CD14-positive monocyte (primary cell): ENCODE results near the gene TLX3. TPM values are rescaled to one million over a fixed set of nuclear protein-coding genes. Genes with fewer than 3 reads are reported as not detected.

Experiments
- DNase-seq, 3 donors: peaks; one replicate each; pipeline ENCODE4 v3.0.0-alpha.2; 2011 to 2022
- H2AFZ ChIP-seq: 2 replicates; pipeline ENCODE4 v1.6.0; 2012; ENCODE audit warnings: mild to moderate bottlenecking, low read depth, low read length, inconsistent platforms; ENCODE audit not compliant: insufficient read depth, poor library complexity, severe bottlenecking
- H3K27ac ChIP-seq, 2 donors: 1 replicate in 1 of 2; 2 replicates in 1 of 2; pipeline ENCODE4 v1.5.1; 2012 to 2013; ENCODE audit warnings: low read length in 2 of 2, control low read depth in 1 of 2, inconsistent platforms in 1 of 2, low read depth in 1 of 2, mild to moderate bottlenecking in 1 of 2
- H3K27me3 ChIP-seq, 2 donors: one replicate each; pipeline versions ENCODE4 v1.6.0 to v1.6.1; 2011 to 2013; ENCODE audit warnings: low read length in 2 of 2; ENCODE audit not compliant: control insufficient read depth in 2 of 2, insufficient read depth in 2 of 2
- H3K36me3 ChIP-seq, 2 donors: replicated peaks in 1 of 2; 1 replicate in 1 of 2; 2 replicates in 1 of 2; pipeline versions ENCODE4 v1.5.1 to v1.6.1; 2012 to 2013; ENCODE audit warnings: low read length in 2 of 2, control low read depth in 1 of 2, inconsistent platforms in 1 of 2, mild to moderate bottlenecking in 1 of 2; ENCODE audit not compliant: insufficient read depth in 2 of 2, control insufficient read depth in 1 of 2
- H3K4me1 ChIP-seq, 2 donors: 1 replicate in 1 of 2; 2 replicates in 1 of 2; pipeline versions ENCODE4 v1.5.1 to v1.6.1; 2012 to 2013; ENCODE audit warnings: low read length in 2 of 2, control low read depth in 1 of 2, inconsistent platforms in 1 of 2, mild to moderate bottlenecking in 1 of 2, moderate library complexity in 1 of 2; ENCODE audit not compliant: insufficient read depth in 2 of 2, control insufficient read depth in 1 of 2
- H3K4me2 ChIP-seq: replicated peaks from 2 replicates; pipeline ENCODE3; 2012; ENCODE audit warnings: low read length, moderate library complexity, mild to moderate bottlenecking; ENCODE audit not compliant: poor library complexity, severe bottlenecking; ENCODE audit errors: extremely low read depth
- H3K4me3 ChIP-seq, 3 experiments: fragments of 200-600 bp in 1 of 3; sonication (generic) in 1 of 3; replicated peaks in 1 of 3; 1 replicate in 2 of 3; 2 replicates in 1 of 3; pipeline ENCODE4 v1.5.1; 2011 to 2013; ENCODE audit warnings: low read length in 3 of 3, mild to moderate bottlenecking in 3 of 3, control low read depth in 2 of 3, low read depth in 2 of 3, inconsistent platforms in 1 of 3, moderate library complexity in 1 of 3
- H3K79me2 ChIP-seq: 2 replicates; pipeline ENCODE4 v1.6.0; 2012; ENCODE audit warnings: mild to moderate bottlenecking, control low read depth, inconsistent platforms, low read length, moderate library complexity; ENCODE audit not compliant: insufficient read depth
- H3K9ac ChIP-seq: 2 replicates; pipeline ENCODE4 v1.6.0; 2017; ENCODE audit warnings: low read length, mild to moderate bottlenecking; ENCODE audit not compliant: insufficient read depth, poor library complexity, severe bottlenecking
- H3K9me3 ChIP-seq, 2 donors: replicated peaks in 1 of 2; 1 replicate in 1 of 2; 2 replicates in 1 of 2; pipeline versions ENCODE4 v1.5.1 to v1.6.1; 2012 to 2013; ENCODE audit warnings: low read length in 2 of 2, control low read depth in 1 of 2; ENCODE audit not compliant: control insufficient read depth in 1 of 2, insufficient read depth in 1 of 2
- H4K20me1 ChIP-seq: 2 replicates; pipeline ENCODE4 v1.6.0; 2012; ENCODE audit warnings: mild to moderate bottlenecking, low read length, control low read depth, moderate library complexity; ENCODE audit not compliant: insufficient read depth
- H3K27ac Mint-ChIP-seq, 7 donors: one replicate each; pipeline ENCODE4 v1.8.0; 2020; ENCODE audit warnings: mild to moderate bottlenecking in 7 of 7, mixed read lengths in 7 of 7, moderate library complexity in 6 of 7, inconsistent platforms in 2 of 7
- H3K27me3 Mint-ChIP-seq, 3 donors: one replicate each; pipeline ENCODE4 v1.8.0; 2021 to 2022; ENCODE audit warnings: low read depth in 3 of 3, mild to moderate bottlenecking in 3 of 3, mixed read lengths in 3 of 3, moderate library complexity in 3 of 3, inconsistent platforms in 1 of 3
- H3K36me3 Mint-ChIP-seq, 2 donors: one replicate each; pipeline ENCODE4 v1.8.0; 2020; ENCODE audit warnings: mixed read lengths in 2 of 2, inconsistent platforms in 1 of 2, mild to moderate bottlenecking in 1 of 2
- H3K4me1 Mint-ChIP-seq: one replicate; pipeline ENCODE4 v1.8.0; 2020; ENCODE audit warnings: mild to moderate bottlenecking, mixed read lengths
- H3K4me3 Mint-ChIP-seq, 2 donors: one replicate each; pipeline ENCODE4 v1.8.0; 2020; ENCODE audit warnings: mild to moderate bottlenecking in 2 of 2, mixed read lengths in 2 of 2, moderate library complexity in 1 of 2
- H3K9me3 Mint-ChIP-seq, 7 donors: one replicate each; pipeline ENCODE4 v1.8.0; 2020 to 2022; ENCODE audit warnings: mixed read lengths in 7 of 7, mild to moderate bottlenecking in 6 of 7, moderate library complexity in 6 of 7, inconsistent platforms in 2 of 7
- WGBS: methylation state at CpG from one replicate; pipeline ENCODE4 v1.1.5; 2013; ENCODE audit warnings: missing lambda C conversion rate; ENCODE audit not compliant: insufficient coverage; 5-methylcytosine and 5-hydroxymethylcytosine counted together
- intact Hi-C, 2 donors: fragments of 100-400 bp; cut with micrococcal nuclease; formaldehyde crosslinking; loops; one replicate each; pipeline versions ENCODE4 v1.15.0 to v1.15.1; 2023
- polyA plus RNA-seq, 3 donors: library from polyadenylated mRNA; depleted of rRNA in 1 of 3; unstranded in 2 of 3; stranded (reverse) in 1 of 3; fragments of 300-500 nt in 2 of 3; fragments of >200 nt in 1 of 3; fragmentation: Illumina TruSeq in 2 of 3; gene quantifications; 1 replicate in 2 of 3; 2 replicates in 1 of 3; pipeline ENCODE4 v1.2.3, GENCODE V29; 2012 to 2021
- TF ChIP-seq, protein P1 (sequence below): fragments of 200-600 bp; IDR thresholded peaks from one replicate; pipeline ENCODE4 v1.8.0; 2022; ENCODE audit warnings: antibody characterized with exemption, mild to moderate bottlenecking

The TLX3 gene
- polyA plus RNA-seq, 3 donors = not detected

- Histone ChIP-seq H3K9ac (no peak overlapping the region), H3K27ac (no peak overlapping the region), H3K4me3 (no peak overlapping the region), H3K4me1 (no peaks in the 10 kb centered on the region), H2AFZ (no peak overlapping the region), H4K20me1 (no peaks in the 10 kb centered on the region), H3K4me2 (no peak overlapping the region), H3K79me2 (no peaks in the 10 kb centered on the region), H3K36me3 (no peaks in the 10 kb centered on the region), H3K9me3 (no peaks in the 10 kb centered on the region), H3K27me3 (no peaks in the 10 kb centered on the region)
- H3K27me3 Mint-ChIP-seq = peaks cover 0 to 3% (median 0%) of the 10 kb centered on the region in 3 donors
- intact Hi-C loops = no loop called here
- H3K4me3 Mint-ChIP-seq = no peak overlapping the region
- 94% methylated on average over 2 of the region's 4 CpGs for WGBS
- no peaks in the 10 kb centered on the region for H3K36me3 Mint-ChIP-seq
- DNase-seq = no peak
- H3K9me3 Mint-ChIP-seq = no peaks in the 10 kb centered on the region
- H3K4me1 Mint-ChIP-seq = no peaks in the 10 kb centered on the region
- H3K27ac Mint-ChIP-seq = no peak overlapping the region
- TF ChIP-seq, protein P1, sequence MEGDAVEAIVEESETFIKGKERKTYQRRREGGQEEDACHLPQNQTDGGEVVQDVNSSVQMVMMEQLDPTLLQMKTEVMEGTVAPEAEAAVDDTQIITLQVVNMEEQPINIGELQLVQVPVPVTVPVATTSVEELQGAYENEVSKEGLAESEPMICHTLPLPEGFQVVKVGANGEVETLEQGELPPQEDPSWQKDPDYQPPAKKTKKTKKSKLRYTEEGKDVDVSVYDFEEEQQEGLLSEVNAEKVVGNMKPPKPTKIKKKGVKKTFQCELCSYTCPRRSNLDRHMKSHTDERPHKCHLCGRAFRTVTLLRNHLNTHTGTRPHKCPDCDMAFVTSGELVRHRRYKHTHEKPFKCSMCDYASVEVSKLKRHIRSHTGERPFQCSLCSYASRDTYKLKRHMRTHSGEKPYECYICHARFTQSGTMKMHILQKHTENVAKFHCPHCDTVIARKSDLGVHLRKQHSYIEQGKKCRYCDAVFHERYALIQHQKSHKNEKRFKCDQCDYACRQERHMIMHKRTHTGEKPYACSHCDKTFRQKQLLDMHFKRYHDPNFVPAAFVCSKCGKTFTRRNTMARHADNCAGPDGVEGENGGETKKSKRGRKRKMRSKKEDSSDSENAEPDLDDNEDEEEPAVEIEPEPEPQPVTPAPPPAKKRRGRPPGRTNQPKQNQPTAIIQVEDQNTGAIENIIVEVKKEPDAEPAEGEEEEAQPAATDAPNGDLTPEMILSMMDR = no peak
Measured at GRCh38 chr5:171261904-171262303, 47.1 kb upstream of the TLX3 start.

GRCh38 chr5:171263181-171263580 is 45.9 kb upstream of the TLX3 start:
- no peaks in the 10 kb centered on the region for H3K79me2 ChIP-seq
- H3K4me2 ChIP-seq = no peak overlapping the region
- H3K9ac ChIP-seq = no peak overlapping the region
- no peaks in the 10 kb centered on the region for H3K9me3 ChIP-seq
- no peaks in the 10 kb centered on the region for H3K36me3 ChIP-seq
- Mint-ChIP-seq H3K27ac (no peak overlapping the region), H3K27me3 (peaks cover 0 to 3% (median 2%) of the 10 kb centered on the region in 3 donors), H3K4me3 (no peak overlapping the region), H3K4me1 (no peaks in the 10 kb centered on the region), H3K9me3 (no peaks in the 10 kb centered on the region), H3K36me3 (no peaks in the 10 kb centered on the region)
- H2AFZ ChIP-seq = no peak overlapping the region
- H3K4me1 ChIP-seq = no peaks in the 10 kb centered on the region
- no peak for DNase-seq
- H3K27ac ChIP-seq = no peak overlapping the region
- intact Hi-C loops = no loop called here
- TF ChIP-seq, protein P1 = no peak
- no peaks in the 10 kb centered on the region for H4K20me1 ChIP-seq
- H3K4me3 ChIP-seq = no peak overlapping the region
- H3K27me3 ChIP-seq = no peaks in the 10 kb centered on the region
